GM18861 (cell line): ENCODE data around the gene OSBPL5.

Experiments used
- ATAC-seq: cut with Tn5 transposase; IDR thresholded peaks from one replicate; pipeline ENCODE4 v1.9.1; 2021; ENCODE audit not compliant: unreplicated experiment

The OSBPL5 gene

GRCh38 chr11:3164138-3164551 lies 965 bp downstream of the OSBPL5 start:
- ATAC-seq, result no peak

GRCh38 chr11:3163241-3163981 lies 1.7 kb downstream of the OSBPL5 start:
- ATAC-seq, result no peak

- ATAC-seq, result no peak
Observed at GRCh38 chr11:3162410-3163240, 2.5 kb downstream of the OSBPL5 start.

- ATAC-seq, result no peak
Observed at GRCh38 chr11:3161720-3162409, 3.2 kb downstream of the OSBPL5 start.

GRCh38 chr11:3161309-3161708 lies 3.8 kb downstream of the OSBPL5 start:
- no peak for ATAC-seq

- no peak for ATAC-seq
Observed at GRCh38 chr11:3160252-3161031, 4.7 kb downstream of the OSBPL5 start.

GRCh38 chr11:3159296-3160190 lies 5.6 kb downstream of the OSBPL5 start:
- no peak for ATAC-seq

GRCh38 chr11:3158821-3159220 lies 6.3 kb downstream of the OSBPL5 start:
- no peak for ATAC-seq

- ATAC-seq, result no peak
Observed at GRCh38 chr11:3158131-3158591, 6.9 kb downstream of the OSBPL5 start.

GRCh38 chr11:3157381-3158130 lies 7.6 kb downstream of the OSBPL5 start:
- ATAC-seq, result no peak

GRCh38 chr11:3156661-3157311 lies 8.3 kb downstream of the OSBPL5 start:
- no peak for ATAC-seq

GRCh38 chr11:3156282-3156660 lies 8.8 kb downstream of the OSBPL5 start:
- no peak for ATAC-seq

- no peak for ATAC-seq
Observed at GRCh38 chr11:3155691-3156258, 9.3 kb downstream of the OSBPL5 start.

GRCh38 chr11:3155216-3155615 lies 9.9 kb downstream of the OSBPL5 start:
- ATAC-seq, result no peak

GRCh38 chr11:3154001-3154599 lies 11.0 kb downstream of the OSBPL5 start:
- no peak for ATAC-seq

GRCh38 chr11:3153291-3153861 lies 11.7 kb downstream of the OSBPL5 start:
- ATAC-seq, result no peak

- ATAC-seq, result no peak
Observed at GRCh38 chr11:3152471-3153110, 12.5 kb downstream of the OSBPL5 start.
